Melanocyte of skin (primary cell): ENCODE measurements around the gene ADCY10. TPM values are rescaled to one million over a fixed set of nuclear protein-coding genes. Genes with fewer than 3 reads are reported as not detected.

ENCODE experiments used
- total RNA-seq, 2 donors: library from RNA; depleted of rRNA; stranded (reverse); fragments of >200 nt; gene quantifications; 2 replicates each; pipeline ENCODE4 v1.2.3, GENCODE V29; 2012

ADCY10 gene
- under 1 TPM; under 0.01 TPM for total RNA-seq

GRCh38 chr1:167913895-167914496 lies at the start of gene ADCY10:
ADCY10 (minus strand) TSS chr1:167914134; CDS start chr1:167905140, 8,994 bp downstream.

DNA sequence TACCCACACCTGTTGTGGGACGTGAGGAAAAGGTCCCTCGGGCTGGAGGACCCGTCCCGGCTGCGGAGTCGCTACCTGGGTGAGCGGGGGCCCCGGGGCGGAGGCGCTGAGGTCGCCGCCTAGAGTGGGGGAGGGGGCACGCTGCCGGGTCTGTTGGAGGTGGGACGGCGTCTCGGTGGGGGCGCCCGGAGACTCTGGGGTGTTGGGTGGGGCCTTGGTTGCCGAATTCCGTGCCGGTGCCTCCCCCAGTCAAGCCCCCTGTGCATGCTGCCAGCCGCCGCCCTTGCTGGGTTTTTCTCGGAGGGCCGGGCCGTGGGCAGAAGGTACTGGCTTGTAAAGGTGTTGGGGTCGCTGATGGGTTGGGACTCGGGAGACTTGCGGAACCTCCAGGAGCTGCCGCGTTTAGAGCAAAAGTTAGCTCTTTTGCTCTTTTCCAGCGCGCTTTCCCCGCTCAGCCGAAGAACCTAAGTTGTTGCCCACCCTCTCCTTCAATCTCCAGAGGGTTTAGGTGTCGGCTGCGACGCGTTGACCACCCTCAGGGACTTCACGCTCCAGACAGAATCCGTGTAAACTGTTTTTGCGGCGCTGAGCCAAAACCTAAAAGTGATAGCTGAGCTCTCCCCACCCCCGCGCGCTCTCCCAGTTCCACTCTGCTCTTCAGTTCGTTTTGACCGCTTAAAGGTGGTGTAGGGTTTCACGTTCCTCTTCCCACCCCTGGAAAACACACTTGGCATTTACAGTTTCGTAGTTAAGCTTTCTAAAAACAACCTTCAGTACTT lies 23.2 kb upstream of the ADCY10 start, which contains the start of gene MPC2:
MPC2 (minus strand) TSS at position 143 of the 779 bp plus-strand sequence. CDS start 1,231 bp downstream, outside the sequence.

GRCh38 chr1:167936068-167936929 lies 22.4 kb upstream of the ADCY10 start, which contains the start of gene DCAF6:
DCAF6 (plus strand) TSS chr1:167936683; CDS start chr1:167936912, 229 bp downstream.

Other genes starting within 250 kb of the ADCY10 start
- gene MPZL1, start 192.2 kb downstream of the ADCY10 start, total RNA-seq: 10 to 100 TPM; 26.2 to 46.3 TPM
- 10 to 100 TPM; 41.6 to 48.6 TPM for gene DCAF6, start 22.5 kb upstream of the ADCY10 start, total RNA-seq
- 10 to 100 TPM; 19.6 to 26.3 TPM for gene MPC2, start 22.9 kb upstream of the ADCY10 start, total RNA-seq
- gene GPR161, start 222.8 kb upstream of the ADCY10 start, total RNA-seq: 10 to 100 TPM; 14.1 to 15.7 TPM